ENCODE results near the gene KIAA0408. TPM values are rescaled to one million over a fixed set of nuclear protein-coding genes. Genes with fewer than 3 reads are reported as not detected.

KIAA0408 gene
- total RNA-seq = not detected in 2 replicates

DNA sequence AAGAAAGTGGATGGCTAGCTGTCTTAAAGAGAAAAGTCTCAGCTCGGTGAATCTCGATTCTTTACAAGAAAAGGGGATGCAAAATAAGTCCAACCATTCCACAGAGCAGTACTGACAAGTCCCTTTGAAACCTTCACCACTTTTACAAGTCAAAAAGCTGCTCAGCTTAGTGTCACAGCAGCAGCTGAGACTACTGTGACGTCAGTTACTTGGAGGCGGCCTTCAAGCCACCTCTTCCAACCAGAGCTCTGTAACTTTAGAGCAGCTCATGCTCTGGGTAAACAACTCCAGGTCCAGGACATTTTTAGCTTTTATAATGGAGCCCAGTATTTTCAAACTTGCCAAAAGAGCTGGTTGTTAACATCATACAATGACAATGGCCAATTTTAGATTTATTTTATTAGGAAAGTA is at the start of gene KIAA0408:
Gene KIAA0408, minus strand, starts transcription at position 159 of the 411 bp plus-strand sequence. CDS start 5,408 bp downstream, outside the sequence.

Small RNA genes lying within 50 kb of the gene (small RNA-seq; reads per million reads assigned to genes)
- gene KIAA0408 = not detected

Other genes starting within 250 kb of the KIAA0408 start
- gene RNF146, start 192.5 kb downstream of the KIAA0408 start, total RNA-seq = 33.0 and 41.2 TPM in 2 replicates
- 43.6 and 73.2 TPM in 2 replicates for gene ECHDC1, start 115.8 kb downstream of the KIAA0408 start, total RNA-seq
- gene C6orf58, start 117.8 kb upstream of the KIAA0408 start, total RNA-seq = not detected in 2 replicates

Measured in placental epithelial cell (primary cell).